H9 (cell line): ENCODE results near the gene ERC2. TPM values are rescaled to one million over a fixed set of nuclear protein-coding genes. Genes with fewer than 3 reads are reported as not detected.

ENCODE experiments used
- DNase-seq: peaks from one replicate; pipeline ENCODE4 v3.0.0-alpha.2; 2017
- H2AFZ ChIP-seq: one replicate; pipeline ENCODE4 v1.6.1; 2013; ENCODE audit warnings: mild to moderate bottlenecking, low read length, control low read depth, moderate library complexity
- H2AK5ac ChIP-seq: 2 replicates; pipeline ENCODE4 v1.6.1; 2013; ENCODE audit warnings: low read length, control low read depth, mixed read lengths; ENCODE audit not compliant: insufficient read length
- H2BK120ac ChIP-seq: one replicate; pipeline ENCODE4 v1.6.1; 2013; ENCODE audit warnings: low read depth, mild to moderate bottlenecking, low read length, control low read depth, inconsistent platforms; ENCODE audit not compliant: poor library complexity, severe bottlenecking
- H2BK12ac ChIP-seq: 2 replicates; pipeline ENCODE4 v1.6.1; 2013; ENCODE audit warnings: low read length, control low read depth, mixed read lengths, low read depth; ENCODE audit not compliant: insufficient read length
- H2BK15ac ChIP-seq: 2 replicates; pipeline ENCODE4 v1.6.1; 2013; ENCODE audit warnings: low read depth, low read length, control low read depth
- H2BK20ac ChIP-seq: one replicate; pipeline ENCODE4 v1.6.1; 2013; ENCODE audit warnings: low read depth, mild to moderate bottlenecking, low read length, control low read depth, inconsistent platforms; ENCODE audit not compliant: poor library complexity, severe bottlenecking
- H2BK5ac ChIP-seq: 2 replicates; pipeline ENCODE4 v1.6.1; 2013; ENCODE audit warnings: low read length, control low read depth, mixed read lengths; ENCODE audit not compliant: insufficient read length
- H3K14ac ChIP-seq: 2 replicates; pipeline ENCODE4 v1.6.1; 2013; ENCODE audit warnings: low read length, control low read depth; ENCODE audit not compliant: insufficient read depth
- H3K18ac ChIP-seq: 2 replicates; pipeline ENCODE4 v1.6.1; 2013; ENCODE audit warnings: low read depth, mild to moderate bottlenecking, mixed read lengths, low read length, control low read depth; ENCODE audit not compliant: insufficient read length
- H3K23ac ChIP-seq: 2 replicates; pipeline ENCODE4 v1.6.1; 2013; ENCODE audit warnings: low read length, control low read depth, mixed read lengths, low read depth; ENCODE audit not compliant: insufficient read length
- H3K23me2 ChIP-seq: 2 replicates; pipeline ENCODE4 v1.6.1; 2013; ENCODE audit warnings: low read depth, mild to moderate bottlenecking, mixed read lengths, low read length, control low read depth; ENCODE audit not compliant: insufficient read length, poor library complexity, severe bottlenecking
- H3K27ac ChIP-seq: 2 replicates; pipeline ENCODE4 v1.5.1; 2013; ENCODE audit warnings: low read length, control low read depth, mixed read lengths, low read depth; ENCODE audit not compliant: insufficient read length
- H3K27me3 ChIP-seq: 2 replicates; pipeline ENCODE4 v1.6.1; 2013; ENCODE audit warnings: low read length, control low read depth, inconsistent platforms; ENCODE audit not compliant: insufficient read depth
- H3K4ac ChIP-seq: 2 replicates; pipeline ENCODE4 v1.6.1; 2013; ENCODE audit warnings: low read depth, mild to moderate bottlenecking, control low read depth, inconsistent platforms, low read length, moderate library complexity
- H3K4me1 ChIP-seq: 2 replicates; pipeline ENCODE4 v1.6.1; 2013; ENCODE audit warnings: low read length, control low read depth, inconsistent platforms; ENCODE audit not compliant: insufficient read depth
- H3K4me2 ChIP-seq: 2 replicates; pipeline ENCODE4 v1.6.1; 2013; ENCODE audit warnings: low read length, control low read depth, mixed read lengths; ENCODE audit not compliant: insufficient read length, insufficient read depth
- H3K56ac ChIP-seq: 2 replicates; pipeline ENCODE4 v1.6.1; 2013; ENCODE audit warnings: low read depth, mild to moderate bottlenecking, mixed read lengths, low read length, control low read depth; ENCODE audit not compliant: insufficient read length
- H3K79me1 ChIP-seq: 2 replicates; pipeline ENCODE4 v1.6.1; 2013; ENCODE audit warnings: low read depth, mild to moderate bottlenecking, moderate library complexity, low read length, control low read depth, inconsistent platforms; ENCODE audit not compliant: insufficient read depth, poor library complexity, severe bottlenecking
- H3K79me2 ChIP-seq: 2 replicates; pipeline ENCODE4 v1.6.1; 2013; ENCODE audit warnings: low read length, control low read depth, inconsistent platforms; ENCODE audit not compliant: insufficient read depth
- H3K9ac ChIP-seq: 2 replicates; pipeline ENCODE4 v1.6.1; 2013; ENCODE audit warnings: low read length, control low read depth, mixed read lengths; ENCODE audit not compliant: insufficient read length; ENCODE audit errors: extremely low read depth
- H3K9me3 ChIP-seq: one replicate; pipeline ENCODE4 v1.6.1; 2013; ENCODE audit warnings: low read depth, low read length, inconsistent platforms; ENCODE audit not compliant: control insufficient read depth
- H3T11ph ChIP-seq: one replicate; pipeline ENCODE4 v1.6.1; 2013; ENCODE audit warnings: mild to moderate bottlenecking, low read length, control low read depth, inconsistent platforms
- H4K20me1 ChIP-seq: one replicate; pipeline ENCODE4 v1.6.1; 2013; ENCODE audit not compliant: control insufficient read depth, insufficient read length, insufficient read depth
- H4K5ac ChIP-seq: 2 replicates; pipeline ENCODE4 v1.6.1; 2013; ENCODE audit warnings: low read depth, mild to moderate bottlenecking, mixed read lengths, low read length, control low read depth; ENCODE audit not compliant: insufficient read length
- H4K8ac ChIP-seq: replicated peaks from 2 replicates; pipeline ENCODE4 v1.6.1; 2013; ENCODE audit warnings: low read length, control low read depth, mixed read lengths, low read depth; ENCODE audit not compliant: insufficient read length
- H4K91ac ChIP-seq: 2 replicates; pipeline ENCODE4 v1.6.1; 2013; ENCODE audit warnings: low read depth, mild to moderate bottlenecking, moderate library complexity, mixed read lengths, low read length, control low read depth; ENCODE audit not compliant: insufficient read length
- H3K27ac Mint-ChIP-seq, 3 experiments: 2 replicates in 2 of 3; 3 replicates in 1 of 3; pipeline ENCODE4 v1.8.0; 2020 to 2021; ENCODE audit warnings: mixed read lengths in 3 of 3, mild to moderate bottlenecking in 1 of 3, moderate library complexity in 1 of 3
- H3K27me3 Mint-ChIP-seq: 2 replicates; pipeline ENCODE4 v1.8.0; 2021; ENCODE audit warnings: low read depth, mild to moderate bottlenecking, moderate library complexity, mixed read lengths
- H3K36me3 Mint-ChIP-seq, 3 experiments: 2 replicates in 2 of 3; 3 replicates in 1 of 3; pipeline ENCODE4 v1.8.0; 2020 to 2021; ENCODE audit warnings: low read depth in 3 of 3, mixed read lengths in 3 of 3; ENCODE audit not compliant: insufficient read depth in 1 of 3
- H3K4me1 Mint-ChIP-seq, 2 experiments: 2 replicates each; pipeline ENCODE4 v1.8.0; 2020; ENCODE audit warnings: mixed read lengths in 2 of 2
- H3K4me3 Mint-ChIP-seq, 2 experiments: 2 replicates in 1 of 2; 3 replicates in 1 of 2; pipeline ENCODE4 v1.8.0; 2020 to 2021; ENCODE audit warnings: mild to moderate bottlenecking in 2 of 2, mixed read lengths in 2 of 2, moderate library complexity in 1 of 2
- H3K9me3 Mint-ChIP-seq, 2 experiments: 2 replicates in 1 of 2; 3 replicates in 1 of 2; pipeline ENCODE4 v1.8.0; 2020; ENCODE audit warnings: mild to moderate bottlenecking in 2 of 2, mixed read lengths in 2 of 2, moderate library complexity in 1 of 2
- CTCF ChIP-seq: fragments of 200-600 bp; sonication (generic); conservative IDR thresholded peaks from 3 replicates; pipeline ENCODE4 v1.8.0; 2021; ENCODE audit warnings: antibody characterized with exemption, mild to moderate bottlenecking
- WGBS: extraction: QIAGEN DNeasy Blood & Tissue Kit; methylation state at CpG from one replicate; pipeline ENCODE4 v1.1.7; 2013; ENCODE audit warnings: missing lambda C conversion rate, low lambda C conversion rate, mixed read lengths; ENCODE audit not compliant: insufficient read length; ENCODE audit errors: extremely low coverage; 5-methylcytosine and 5-hydroxymethylcytosine counted together
- total RNA-seq: library from RNA; stranded (reverse); gene quantifications from 2 replicates; pipeline ENCODE4 v1.2.1, GENCODE V29; 2021

ERC2 gene
- total RNA-seq, 1 experiment from 2014 or later: 15.4 TPM

GRCh38 chr3:56180433-56180832 is 287.8 kb downstream of the ERC2 start:
- Histone ChIP-seq H3K23me2 (no peaks in the 10 kb centered on the region), H2BK12ac (no peak overlapping the region), H4K20me1 (no peaks in the 10 kb centered on the region), H3K4me2 (no peak overlapping the region), H3K79me2 (no peaks in the 10 kb centered on the region), H3K56ac (no peak overlapping the region), H2BK5ac (no peak overlapping the region), H2BK20ac (no peak overlapping the region), H4K91ac (no peak overlapping the region), H3K23ac (no peak overlapping the region), H4K8ac (no peak overlapping the region), H3K4ac (no peak overlapping the region), H3K4me1 (no peaks in the 10 kb centered on the region), H3K18ac (no peak overlapping the region), H3K9me3 (no peaks in the 10 kb centered on the region), H2BK15ac (no peak overlapping the region), H2AK5ac (no peak overlapping the region), H3K79me1 (no peaks in the 10 kb centered on the region), H3K27ac (no peak overlapping the region), H4K5ac (no peak overlapping the region), H3K14ac (no peak overlapping the region), H2BK120ac (no peak overlapping the region), H3K27me3 (no peaks in the 10 kb centered on the region), H2AFZ (no peak overlapping the region), H3T11ph (no peak overlapping the region), H3K9ac (no peak overlapping the region)
- no peak overlapping the region for H3K27ac Mint-ChIP-seq
- no peak overlapping the region for H3K4me3 Mint-ChIP-seq
- WGBS: no CpG with 5 or more reads among the region's 2 CpGs
- no peaks in the 10 kb centered on the region for H3K9me3 Mint-ChIP-seq
- H3K4me1 Mint-ChIP-seq: no peaks in the 10 kb centered on the region
- no peaks in the 10 kb centered on the region for H3K27me3 Mint-ChIP-seq
- H3K36me3 Mint-ChIP-seq: no peaks in the 10 kb centered on the region
- no peak for DNase-seq
- TF ChIP-seq CTCF: no peak
